Measurements from ENCODE around the gene SDK1.
"Not testable (repeated sequence)": the region's sequence is repeated elsewhere in the genome, so short reads cannot be mapped to it uniquely, and the experiment has no call there.

The SDK1 gene

GRCh38 chr7:3747467-3747866, 446.4 kb downstream of the SDK1 start:
- no peak for DNase-seq

- DNase-seq: no peak
Observed at GRCh38 chr7:3748389-3748788, 447.3 kb downstream of the SDK1 start.

DNA sequence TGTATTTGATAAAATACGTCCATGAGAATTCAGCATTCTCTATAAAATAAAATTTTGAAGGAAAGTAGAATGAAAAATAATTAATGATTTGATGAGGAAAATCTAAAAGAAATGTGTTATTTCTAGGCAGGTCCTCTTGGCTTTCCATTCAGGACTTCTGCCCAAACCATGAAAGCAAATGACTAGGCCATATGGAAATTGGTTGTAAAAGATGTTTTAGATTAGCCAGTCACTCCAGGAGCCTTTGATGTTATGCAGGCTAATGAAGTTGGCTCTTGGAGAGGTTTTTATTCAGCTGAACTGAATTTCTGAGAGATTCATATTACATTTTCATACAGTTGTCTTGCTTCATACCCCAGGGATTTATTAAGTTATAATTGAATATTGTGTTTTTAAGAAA, 452.8 kb downstream of the SDK1 start:
- no peak for DNase-seq

- peak; percentile 96 for DNase-seq
Observed at GRCh38 chr7:3754493-3755341, 453.7 kb downstream of the SDK1 start.

- DNase-seq: not testable (repeated sequence)
Observed at GRCh38 chr7:3755778-3756453, 454.9 kb downstream of the SDK1 start.

DNA sequence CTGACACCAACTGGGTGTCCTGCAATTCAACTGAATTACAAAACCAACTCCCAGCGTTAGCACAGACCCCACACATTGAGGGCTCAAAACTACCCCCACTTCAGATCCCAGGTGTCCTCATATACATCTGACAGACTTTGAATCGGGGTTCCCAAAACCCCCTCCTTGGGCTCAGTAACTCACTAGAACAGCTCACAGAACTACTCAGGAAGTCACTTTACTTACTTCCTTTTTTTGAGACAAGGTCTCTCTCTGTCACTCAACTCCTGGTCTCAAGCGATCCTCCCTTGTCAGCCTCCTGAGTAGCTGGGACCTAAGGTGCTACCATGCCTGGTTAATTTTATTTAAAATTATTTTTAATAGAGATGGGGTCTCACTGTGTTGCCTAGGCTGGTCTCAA, 456.0 kb downstream of the SDK1 start:
- no peak for DNase-seq

GRCh38 chr7:3760651-3761050, 459.6 kb downstream of the SDK1 start:
- DNase-seq: no peak

DNA sequence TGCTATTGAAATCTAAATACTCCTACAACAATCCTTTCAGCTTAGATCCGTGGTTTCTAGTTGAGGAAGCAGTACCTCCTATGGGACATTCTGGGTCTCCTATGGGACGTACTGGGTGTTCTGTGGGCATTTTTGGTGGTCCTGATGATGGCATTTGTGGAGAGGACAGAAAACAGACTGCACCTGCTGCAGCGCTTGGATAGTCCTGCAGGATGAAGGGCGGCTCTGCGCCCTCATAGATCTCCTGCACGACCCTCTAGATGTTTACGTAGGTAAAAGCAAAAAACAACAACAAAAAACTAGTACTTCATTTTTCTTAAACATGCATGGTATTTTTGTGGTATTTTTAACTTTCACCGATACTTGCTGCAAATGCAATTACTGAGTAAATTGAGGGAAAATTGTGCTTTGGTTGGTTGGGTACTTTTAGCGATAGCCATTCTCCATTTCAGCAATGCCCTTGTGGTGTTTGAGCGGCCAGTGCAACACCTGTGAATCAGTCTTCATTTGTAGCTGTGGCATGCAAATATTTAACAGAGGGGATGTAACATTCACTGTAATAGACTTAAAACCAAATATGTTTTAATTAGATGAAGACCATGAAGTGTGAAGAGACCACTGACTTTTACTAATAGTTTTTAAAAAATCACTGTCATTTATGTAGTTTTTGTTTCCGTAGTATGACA, 461.2 kb downstream of the SDK1 start:
- DNase-seq: no peak

GRCh38 chr7:3767917-3768777, 467.1 kb downstream of the SDK1 start:
- DNase-seq: no peak

DNA sequence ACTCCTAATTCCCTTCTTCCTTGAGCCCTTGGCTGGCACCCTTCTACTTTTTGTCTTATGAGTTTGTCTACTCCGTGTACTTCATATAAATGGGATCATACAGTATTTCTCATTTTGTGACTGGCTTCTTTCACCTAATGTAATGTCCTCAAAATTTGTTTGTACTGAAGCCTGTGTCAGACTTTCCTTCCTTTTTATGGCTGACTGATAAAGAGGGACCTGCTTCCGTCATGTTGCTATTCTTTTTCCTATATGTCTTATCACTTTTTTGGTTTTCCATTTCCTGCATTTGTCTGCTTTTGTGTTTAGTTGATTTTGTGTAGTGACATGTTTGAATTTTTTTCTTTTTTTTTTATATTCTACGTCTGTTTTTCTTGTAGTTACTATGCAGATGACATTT, 470.9 kb downstream of the SDK1 start:
- no peak for DNase-seq

DNA sequence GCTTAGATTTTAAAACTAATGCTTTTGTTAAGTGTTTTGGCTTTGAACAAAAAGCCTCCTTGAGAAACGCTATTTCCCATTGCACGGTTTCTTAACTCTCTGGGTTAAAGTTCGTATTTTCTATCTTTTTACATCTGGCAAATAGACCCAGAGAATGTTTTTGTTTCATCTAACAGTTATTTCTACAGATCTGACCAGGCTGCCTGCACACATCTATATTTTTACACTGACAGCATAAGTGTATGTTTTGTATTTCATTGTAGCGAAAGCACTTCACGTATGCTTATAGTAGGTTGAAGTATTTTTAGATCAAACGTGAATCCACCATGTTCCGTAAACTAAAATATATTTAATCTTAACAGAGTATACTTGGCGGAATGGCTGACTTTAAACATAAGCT, 477.3 kb downstream of the SDK1 start:
- no peak for DNase-seq

- DNase-seq: no peak
Observed at GRCh38 chr7:3780016-3780415, 479.0 kb downstream of the SDK1 start.

DNA sequence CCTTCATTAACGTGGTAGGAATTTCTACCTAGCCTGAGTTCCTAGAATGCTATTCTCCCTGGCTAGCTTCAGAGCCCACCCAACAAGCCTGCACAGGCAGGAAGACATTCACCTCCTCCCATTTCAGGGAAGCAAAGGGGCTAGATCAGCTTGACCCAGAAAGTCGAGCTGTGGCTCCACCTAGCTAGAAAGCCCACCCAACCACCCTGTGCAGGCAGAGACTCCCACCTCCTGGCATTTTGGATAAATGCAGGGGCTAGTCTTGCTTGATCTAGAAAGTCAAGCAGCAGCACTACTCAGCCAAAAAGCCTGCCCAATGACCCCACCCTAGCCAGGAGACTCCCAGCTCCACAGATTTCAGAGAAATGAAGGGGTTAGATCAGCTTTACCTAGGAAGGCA, 479.5 kb downstream of the SDK1 start:
- no peak for DNase-seq

DNA sequence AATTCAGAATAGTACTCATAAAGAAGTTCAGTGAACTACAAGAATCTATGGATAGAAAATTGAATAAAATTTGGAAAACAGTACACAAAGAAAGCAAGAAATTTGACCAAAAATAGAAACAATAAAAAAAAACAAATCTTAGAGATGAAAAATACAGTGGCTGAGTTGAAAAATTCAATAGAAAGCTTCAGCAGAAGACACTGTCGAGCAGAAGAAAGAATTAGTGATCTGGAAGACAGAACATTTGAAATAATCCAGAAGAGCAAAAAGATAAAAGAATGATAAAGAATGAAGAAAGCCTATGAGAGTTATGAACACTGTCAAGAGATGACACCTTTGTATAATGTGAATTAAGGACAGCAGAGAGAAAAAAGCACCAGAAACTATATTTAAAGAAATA, 480.6 kb downstream of the SDK1 start:
- no peak for DNase-seq

- no peak for DNase-seq
Observed at GRCh38 chr7:3787717-3788264, 486.7 kb downstream of the SDK1 start.

GRCh38 chr7:3790803-3791202, 489.8 kb downstream of the SDK1 start:
- no peak for DNase-seq

- no peak for DNase-seq
Observed at GRCh38 chr7:3791327-3791726, 490.3 kb downstream of the SDK1 start.

DNA sequence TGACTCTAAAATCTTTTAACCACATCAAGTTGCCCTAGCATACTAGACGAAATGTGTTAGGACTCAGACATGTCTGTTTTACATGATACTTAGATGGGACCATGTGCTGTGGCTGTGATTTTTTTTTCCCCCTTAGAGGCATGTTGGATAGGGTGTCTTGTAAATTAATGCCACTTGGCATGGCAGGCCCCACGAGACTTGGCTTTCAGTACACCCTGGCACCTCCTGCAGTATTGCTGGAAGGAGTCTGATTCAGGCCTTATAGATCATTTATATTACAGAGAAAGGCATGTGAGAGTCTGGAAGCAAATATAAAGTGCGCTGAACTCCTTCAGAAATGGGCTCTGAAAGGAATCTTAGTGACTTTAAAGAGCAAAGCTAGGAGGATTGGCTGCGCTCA, 494.1 kb downstream of the SDK1 start:
- DNase-seq: no peak

- no peak for DNase-seq
Observed at GRCh38 chr7:3795781-3796180, 494.7 kb downstream of the SDK1 start.

- no peak for DNase-seq
Observed at GRCh38 chr7:3805151-3805550, 504.1 kb downstream of the SDK1 start.

DNA sequence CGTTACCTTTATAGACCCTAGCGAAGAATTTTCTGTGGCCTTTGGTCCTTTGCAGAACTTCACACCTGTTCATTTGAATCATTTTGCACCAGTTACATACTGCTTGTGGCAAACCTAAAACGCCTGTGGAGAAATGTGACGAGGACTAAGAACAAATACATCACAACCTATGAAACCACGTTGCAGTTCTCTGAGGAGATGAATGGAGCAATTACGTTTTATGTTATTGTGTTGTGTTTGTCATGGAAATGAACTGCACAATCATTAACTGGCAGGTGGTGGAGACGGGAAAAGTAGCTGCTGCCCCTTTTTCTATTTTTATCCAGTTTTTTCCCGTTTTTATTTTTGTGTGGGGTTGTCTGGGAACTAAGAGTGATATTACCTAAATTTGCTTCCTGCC, 505.5 kb downstream of the SDK1 start:
- DNase-seq: peak; percentile 10

DNA sequence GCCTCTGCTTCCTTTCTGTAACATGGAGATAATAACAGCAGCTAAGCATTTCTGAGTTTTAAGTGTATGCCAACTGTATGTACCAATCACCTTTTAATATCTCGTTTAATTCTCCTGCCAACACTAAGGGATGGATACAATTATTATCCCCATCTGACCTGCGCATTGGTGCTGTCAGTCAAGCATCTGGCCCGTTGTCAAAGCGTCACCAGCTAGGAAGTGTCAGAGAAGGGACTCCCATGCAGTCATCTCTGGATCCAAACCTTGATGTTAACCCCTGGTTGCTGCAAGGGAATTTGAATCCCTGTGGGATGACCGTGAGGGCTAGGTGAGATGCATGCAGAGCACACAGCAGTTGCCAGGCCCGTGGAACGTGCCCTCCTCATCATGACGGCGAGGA, 506.8 kb downstream of the SDK1 start:
- no peak for DNase-seq

DNA sequence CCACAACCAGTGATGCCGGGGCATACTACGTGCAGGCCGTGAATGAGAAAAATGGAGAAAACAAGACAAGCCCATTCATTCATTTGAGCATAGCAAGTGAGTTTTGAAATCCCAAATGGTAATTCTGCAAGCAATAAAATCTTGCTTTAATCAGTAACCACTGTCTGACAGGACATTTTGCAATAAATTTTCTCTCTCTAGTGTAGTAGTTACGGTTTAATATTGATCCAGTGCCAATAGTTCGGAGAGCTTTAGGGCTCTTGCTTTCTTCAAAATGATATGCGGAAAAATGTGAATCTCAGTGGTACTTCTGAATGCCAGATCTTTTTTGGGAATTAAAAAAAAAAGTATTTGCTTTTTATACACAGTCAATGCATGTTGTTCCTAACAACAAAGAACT, 520.4 kb downstream of the SDK1 start:
- DNase-seq: no peak
